GM12873 (cell line): ENCODE data around the gene CBX7.

Experiments used
- CTCF ChIP-seq: IDR thresholded peaks from 2 replicates; pipeline ENCODE4 v1.5.1; 2012; ENCODE audit warnings: low read depth, mild to moderate bottlenecking, moderate library complexity, low read length, control low read depth; ENCODE audit not compliant: insufficient read depth; ENCODE audit errors: missing control alignments

CBX7 gene

GRCh38 chr22:39132281-39132680 is 20.2 kb downstream of the CBX7 start:
- TF ChIP-seq CTCF, result no peak

GRCh38 chr22:39130892-39131855 is 21.3 kb downstream of the CBX7 start:
- no peak for TF ChIP-seq CTCF

- TF ChIP-seq CTCF, result no peak
Observed at GRCh38 chr22:39130152-39130704, 22.3 kb downstream of the CBX7 start.

- TF ChIP-seq CTCF, result no peak
Observed at GRCh38 chr22:39129746-39130145, 22.7 kb downstream of the CBX7 start.

DNA sequence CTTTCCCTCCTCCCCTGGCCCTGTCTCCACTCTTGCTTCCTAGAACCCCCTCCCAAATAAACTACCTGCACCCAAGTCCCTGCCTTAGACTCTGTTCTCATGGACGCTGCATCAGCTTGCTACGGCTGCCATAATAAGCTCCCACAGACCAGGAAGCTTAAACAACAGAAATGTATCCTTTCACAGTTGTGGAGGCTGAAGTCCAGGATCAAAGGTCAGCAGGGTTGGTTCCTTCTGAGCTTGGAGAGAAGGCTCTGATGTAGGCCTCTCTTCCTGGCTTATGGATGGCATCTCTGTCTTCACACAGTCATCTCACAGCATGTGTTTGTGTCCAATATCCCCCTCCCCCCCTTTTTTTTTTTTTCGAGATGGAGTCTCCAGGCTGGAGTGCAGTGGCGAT is 23.4 kb downstream of the CBX7 start:
- no peak for TF ChIP-seq CTCF

- no peak for TF ChIP-seq CTCF
Observed at GRCh38 chr22:39128508-39128907, 24.0 kb downstream of the CBX7 start.

DNA sequence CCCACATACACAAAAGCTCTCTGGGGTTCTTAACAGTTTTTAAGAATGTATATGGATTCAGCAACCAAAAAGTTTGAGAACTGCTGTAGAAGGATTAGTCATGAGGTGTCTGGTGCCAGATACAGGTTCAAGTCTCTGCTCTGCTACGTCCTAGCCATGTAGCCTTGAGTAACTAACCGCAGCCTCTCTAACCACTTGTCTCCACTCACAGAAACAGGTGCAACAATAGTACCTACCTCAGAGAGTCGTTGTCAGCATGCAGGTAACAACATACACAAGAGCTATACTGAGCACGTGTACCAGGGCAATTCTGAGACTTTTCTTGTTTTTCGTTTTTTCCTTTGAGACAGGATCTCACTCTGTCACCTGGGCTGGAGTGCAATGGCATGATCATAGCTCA is 26.9 kb downstream of the CBX7 start:
- no peak for TF ChIP-seq CTCF
